Right kidney (tissue), 1 donor: ENCODE results near the gene PATJ.
"Not testable (repeated sequence)": the region's sequence is repeated elsewhere in the genome, so short reads cannot be mapped to it uniquely, and the experiment has no call there.

Source experiments
- DNase-seq: peaks from one replicate; pipeline ENCODE4 v3.0.0-alpha.2; 2016

The PATJ gene

DNA sequence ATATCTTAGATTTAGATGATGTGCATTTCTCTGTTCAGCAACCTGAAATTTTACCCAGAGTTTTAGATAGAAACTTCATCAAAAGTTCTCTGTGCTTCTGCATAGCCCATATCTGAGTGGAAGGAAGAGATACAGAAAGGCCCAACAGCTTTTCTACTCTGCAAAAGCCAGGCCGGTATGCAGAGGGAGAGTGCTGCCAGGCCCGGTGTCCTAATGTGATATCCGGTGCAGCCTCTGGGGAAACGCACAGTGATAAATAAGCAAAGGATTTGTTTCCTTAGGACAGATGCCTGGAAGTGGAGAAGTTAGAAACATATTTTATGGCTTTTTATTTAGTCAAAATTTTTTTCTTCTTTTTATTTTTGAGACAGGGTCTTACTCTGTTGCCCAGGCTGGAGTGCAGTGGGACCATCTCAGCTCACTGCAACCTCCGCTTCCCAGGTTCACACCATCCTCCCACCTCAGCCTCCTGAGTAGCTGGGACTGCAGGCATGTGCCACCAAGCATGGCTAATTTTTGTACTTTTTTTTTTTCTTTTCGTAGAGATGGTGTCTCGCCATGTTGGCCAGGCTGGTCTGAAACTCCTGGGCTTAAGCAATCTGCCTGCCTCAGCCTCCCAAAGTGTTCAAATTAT, 145.8 kb downstream of the PATJ start:
- DNase-seq: no peak

DNA sequence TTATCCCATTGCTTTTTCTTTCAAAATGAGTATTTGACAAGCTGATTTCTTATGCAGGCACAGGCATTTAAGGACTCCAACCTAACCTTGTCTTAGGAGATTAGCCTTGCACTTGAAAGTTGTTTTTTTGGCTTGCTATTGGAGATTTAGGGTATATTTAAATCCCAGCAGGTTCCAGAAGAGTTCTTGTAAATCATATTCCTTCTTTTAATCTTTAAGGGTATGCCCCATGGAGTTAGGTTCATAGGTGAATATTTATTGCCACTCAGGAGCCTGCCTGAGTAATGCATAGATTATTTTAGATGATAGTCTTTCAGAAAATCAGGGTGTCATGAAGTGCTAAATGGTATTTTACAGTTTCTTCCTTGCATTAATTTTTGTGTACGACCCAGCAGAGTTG, 146.5 kb downstream of the PATJ start:
- no peak for DNase-seq

DNA sequence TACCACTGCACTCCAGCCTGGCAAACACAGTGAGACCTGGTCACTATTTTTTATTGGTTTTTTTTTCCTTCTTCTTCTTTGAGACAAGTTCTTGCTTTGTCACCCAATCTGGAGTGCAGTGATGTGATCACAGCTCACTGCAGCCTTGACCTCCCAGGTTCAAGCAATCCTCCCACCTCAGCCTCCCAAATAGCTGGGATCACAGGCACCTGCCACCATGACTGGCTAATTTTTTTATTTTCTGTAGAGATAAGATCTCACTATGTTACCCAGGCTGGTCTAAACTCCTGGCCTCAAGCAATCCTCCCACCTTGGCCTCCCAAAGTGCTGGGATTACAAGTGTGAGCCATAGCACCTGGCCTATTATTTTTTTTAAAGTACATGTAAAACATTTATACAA, 148.2 kb downstream of the PATJ start:
- DNase-seq: not testable (repeated sequence)

DNA sequence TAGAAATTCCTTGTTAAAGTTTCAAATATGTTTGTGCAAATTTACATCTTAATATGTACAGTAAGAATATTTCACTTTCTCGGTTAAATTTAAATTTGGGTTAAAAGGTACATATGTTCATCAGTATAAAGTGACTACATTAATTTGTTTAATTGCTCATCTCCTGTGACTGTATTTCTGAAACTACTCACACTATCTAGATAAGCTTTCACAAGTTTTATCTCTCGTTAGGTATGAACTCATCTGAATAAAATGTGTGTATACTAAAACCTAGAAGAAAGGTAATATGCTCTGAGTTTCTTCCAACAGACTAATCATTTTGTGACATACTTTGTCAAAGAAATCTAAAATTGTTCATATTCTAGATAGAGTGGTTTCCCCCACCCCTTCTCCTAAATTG, 150.7 kb downstream of the PATJ start:
- DNase-seq: no peak

DNA sequence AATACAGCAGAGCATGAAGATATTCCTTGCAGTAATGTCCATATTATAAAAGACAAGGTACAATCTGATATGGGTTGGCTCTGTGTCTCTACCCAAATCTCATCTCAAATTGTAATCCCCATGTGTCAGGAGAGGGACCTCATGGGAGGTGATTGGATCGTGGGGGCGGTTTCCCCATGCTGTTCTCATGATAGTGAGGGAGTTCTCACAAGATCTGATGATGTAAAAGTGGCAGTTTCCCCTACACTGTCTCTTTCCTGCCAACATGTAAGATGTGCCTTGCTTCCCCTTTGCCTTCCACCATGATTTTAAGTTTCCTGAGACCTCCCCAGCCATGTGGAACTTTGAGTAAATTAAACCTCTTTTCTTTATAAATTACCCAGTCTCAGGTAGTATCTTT, 152.0 kb downstream of the PATJ start:
- DNase-seq: not testable (repeated sequence)

DNA sequence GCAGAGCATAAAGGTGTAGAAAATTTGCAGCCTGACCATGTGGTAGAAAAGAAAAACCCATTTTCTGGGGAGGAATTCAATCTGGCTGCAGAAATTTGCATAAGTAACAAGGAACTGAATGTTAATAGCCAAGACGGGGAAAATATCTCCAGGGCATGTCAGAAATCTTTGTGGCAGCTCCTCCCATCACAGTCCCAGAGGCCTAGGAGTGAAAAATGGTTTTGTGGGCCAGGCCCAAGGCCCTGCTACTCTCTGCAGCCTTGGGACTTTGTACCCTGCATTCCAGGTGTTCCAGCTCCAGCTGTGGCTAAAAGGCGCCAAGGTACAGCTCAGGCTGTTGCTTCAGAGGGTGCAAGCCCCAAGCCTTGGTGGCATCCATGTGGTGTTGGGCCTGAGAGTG, 152.9 kb downstream of the PATJ start:
- DNase-seq: no peak

DNA sequence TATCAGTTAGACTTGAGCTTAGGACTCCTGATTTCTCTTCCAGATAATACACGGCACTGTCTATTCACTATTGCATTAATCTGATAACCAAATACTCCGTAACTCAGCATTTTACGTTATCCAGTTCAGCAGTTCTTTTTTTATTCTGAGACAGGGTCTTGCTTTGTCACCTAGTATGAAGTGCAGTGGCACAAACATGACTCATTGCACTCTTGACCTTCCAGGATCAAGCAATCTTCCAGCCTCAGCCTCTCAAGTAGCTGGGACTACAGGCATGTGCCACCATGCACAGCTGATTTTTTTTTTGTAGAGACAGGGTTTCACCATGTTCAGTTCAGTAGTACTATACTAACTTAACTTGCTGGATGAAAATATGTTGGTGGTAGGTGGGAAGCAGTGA, 156.4 kb downstream of the PATJ start:
- DNase-seq: no peak

DNA sequence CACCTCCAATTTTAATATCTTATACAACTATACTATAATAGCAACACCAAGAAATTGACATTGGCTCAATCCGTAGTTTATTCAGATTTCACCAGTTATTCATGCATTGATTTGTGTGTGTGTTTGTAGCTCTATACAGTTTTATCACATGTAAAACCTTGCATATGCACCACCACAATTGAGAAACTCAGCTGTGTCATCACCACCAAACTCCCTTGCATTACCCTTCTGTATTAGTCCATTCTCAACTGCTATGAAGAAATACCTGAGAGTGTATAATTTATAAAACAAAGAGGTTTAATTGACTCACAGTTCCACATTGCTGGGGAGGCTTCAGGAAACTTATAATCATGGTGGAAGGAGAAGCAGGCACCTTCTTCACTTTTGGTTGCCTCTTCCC, 162.1 kb downstream of the PATJ start:
- no peak for DNase-seq

DNA sequence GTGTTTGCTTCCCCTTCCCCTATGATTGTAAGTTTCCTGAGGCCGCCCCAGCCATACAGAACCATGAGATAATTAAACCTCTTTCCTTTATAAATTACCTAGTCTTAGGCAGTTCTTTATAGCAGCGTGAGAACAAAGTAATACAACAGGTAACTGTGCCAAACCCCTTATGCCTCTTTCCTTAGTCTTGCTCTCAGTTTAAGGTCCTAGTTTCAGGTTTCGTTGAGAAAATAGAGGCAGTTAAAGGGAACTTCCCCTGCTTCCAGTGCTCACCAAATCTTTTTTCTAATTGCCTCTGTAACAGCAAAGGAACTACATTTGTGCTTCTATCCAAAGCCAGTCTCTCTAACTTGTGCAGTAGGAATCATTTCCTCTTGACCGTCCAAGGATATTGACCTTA, 164.8 kb downstream of the PATJ start:
- DNase-seq: no peak

DNA sequence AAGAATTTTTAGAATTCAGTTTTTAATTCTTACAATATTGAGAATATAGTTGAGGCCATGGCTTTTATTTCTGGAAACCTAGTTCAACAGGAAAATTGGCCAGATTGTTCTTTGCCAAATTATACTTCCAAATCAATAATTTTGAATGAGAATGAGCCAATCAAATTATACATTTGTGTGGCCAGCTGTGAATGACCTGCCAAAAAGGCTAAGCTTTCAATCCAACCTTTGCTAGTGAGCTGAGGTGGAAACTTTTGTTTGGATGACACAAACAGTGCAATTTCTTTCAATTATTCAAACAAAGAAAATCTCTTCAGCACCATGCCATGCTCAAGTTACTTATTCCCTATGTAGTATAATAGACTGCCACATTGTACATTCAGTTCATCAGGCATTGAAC, 167.8 kb downstream of the PATJ start:
- no peak for DNase-seq

DNA sequence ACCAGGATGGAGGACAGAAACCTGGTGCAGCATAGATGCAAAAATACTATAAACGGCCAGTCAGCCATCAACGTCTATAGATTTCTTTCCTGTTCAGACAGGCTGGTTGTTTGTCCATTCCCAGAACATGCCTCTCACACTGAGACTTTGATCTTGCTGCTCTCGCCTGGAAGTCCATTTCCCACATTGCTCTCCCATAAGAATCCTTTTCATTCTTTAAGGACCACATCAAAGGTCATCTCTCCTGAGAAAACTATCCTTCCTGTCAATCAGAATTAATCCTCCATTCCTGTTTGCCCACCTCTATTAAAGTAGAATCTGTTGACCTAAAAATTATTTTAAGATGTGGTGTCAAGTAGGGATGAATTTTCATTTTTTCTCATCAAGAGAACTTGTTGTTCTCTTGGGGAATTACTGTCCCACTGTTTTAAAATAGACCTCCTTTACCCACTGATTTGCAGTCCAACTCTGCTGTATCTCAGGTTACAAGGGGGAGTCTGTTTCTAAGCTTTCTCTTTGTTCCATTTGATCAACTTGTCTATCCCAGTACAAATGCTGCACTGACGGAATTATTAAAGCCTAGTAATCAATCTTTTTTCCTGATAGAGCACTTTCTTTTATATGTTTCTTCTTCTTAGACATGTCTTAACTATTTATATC, 172.7 kb downstream of the PATJ start:
- no peak for DNase-seq

DNA sequence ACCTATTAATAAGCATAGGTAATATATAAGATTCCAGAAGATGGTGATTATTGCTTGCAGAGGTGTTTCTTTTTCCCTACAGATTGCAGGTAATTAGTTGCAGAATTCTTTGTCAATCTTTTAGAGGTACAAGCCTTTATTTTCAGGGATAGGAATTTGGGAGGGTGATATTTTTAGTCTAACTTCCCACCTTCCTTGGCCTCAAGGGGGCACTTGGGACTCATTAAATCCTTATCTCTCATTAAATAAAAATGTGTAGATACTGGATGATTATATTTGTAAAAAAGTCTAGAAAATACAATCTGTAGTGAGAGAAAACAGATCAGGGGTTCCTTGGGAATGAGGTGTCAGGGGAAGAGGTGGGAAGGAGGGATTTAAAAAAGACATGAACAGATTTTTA, 179.2 kb downstream of the PATJ start:
- DNase-seq: no peak

DNA sequence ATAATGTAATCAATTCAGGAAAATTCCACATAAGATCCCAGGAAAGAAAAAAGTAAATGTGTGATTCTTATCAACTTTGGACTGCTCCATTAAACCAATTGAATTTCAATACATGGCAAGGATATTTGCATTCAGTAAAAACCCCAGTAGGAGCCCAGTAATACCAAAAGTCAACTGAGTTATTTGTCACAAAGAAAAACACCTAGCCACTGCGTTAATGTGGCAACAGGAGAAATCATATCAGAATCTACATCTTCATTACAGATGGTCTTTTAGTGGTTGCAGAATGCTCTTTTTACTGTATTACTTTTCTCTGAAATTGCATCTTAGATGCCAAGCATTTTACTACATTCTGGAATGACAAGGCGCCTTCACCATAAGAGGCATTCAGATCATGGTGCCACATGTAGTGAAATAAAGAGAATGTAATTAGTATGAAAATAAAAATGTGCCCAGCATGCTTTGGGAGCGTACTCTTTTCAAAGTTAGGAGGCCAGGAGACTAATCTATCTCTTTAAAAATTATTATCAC, 180.7 kb downstream of the PATJ start:
- no peak for DNase-seq

DNA sequence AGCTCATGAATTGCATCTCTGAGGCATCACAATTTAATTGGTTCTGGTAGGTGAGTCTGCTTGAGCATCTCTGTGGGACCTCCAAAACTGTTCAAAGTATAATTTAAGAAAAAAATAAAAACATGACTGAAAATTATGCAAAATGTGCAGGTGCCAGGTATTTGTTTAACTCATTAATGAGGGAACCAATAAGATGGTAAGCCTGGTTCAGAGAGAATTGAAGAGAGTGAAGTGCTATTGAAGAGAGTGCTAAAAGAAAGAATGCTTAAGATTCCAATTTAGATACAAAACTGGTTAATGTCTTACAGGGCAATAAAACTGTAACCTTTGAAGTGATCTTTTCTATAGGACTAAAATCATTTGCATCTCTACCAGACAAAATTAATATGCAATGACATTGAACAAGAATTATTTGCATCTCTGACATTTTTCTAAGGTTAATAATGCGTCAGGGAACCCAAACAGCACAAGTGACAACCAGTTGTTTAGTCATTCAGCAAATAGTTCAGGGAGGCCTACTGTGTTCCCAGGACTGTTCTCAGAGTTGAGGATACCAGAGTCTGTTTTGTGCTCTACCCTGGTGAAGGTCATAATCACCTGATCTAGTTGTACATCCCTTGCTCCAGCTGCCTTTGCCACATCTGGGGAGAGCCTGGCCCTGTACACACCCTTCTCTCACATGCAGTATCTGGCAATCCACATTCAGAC, 183.5 kb downstream of the PATJ start:
- DNase-seq: no peak

DNA sequence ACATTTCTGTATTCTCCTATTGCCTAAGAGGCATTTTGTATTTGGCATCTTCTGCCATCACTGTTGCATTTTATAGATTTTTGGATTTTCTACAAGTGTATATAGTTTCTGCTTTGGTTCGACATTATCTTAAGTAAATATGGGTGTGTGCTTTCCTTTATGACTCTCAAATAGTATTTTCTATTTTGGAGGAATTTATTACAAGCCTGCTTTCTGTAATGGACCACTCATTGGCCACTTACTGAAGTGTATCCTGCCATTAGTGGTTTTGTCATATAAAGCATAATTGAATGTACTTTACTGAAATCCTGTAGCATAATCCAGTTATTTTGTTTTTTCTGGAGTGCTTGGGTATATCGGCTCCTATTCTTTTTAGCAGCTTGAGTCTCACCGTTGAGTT, 184.3 kb downstream of the PATJ start:
- no peak for DNase-seq

DNA sequence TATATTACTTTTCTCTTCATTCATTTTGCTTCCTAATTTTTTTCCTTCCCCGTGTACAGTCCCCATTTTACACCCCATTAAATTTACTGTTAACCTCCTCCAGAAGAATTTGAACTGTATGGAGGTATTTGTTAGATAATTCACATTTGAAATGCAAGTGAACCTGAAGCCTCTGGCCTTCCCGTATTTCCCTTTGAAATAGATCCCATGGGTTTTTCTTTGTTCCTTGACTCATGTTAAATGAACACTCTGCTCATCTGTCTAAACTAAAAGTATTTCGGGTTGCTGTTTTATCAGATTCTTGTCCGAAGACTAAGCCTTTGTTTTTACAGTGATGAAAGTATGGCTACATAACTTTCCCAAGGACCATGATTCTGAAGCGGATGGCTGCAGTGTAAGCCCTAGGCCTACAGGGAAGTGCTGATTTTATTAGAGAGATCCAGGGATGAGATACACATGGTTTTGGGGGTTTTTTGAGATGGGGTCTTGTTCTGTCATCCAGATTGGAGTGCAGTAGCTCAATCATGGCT, 187.9 kb downstream of the PATJ start:
- no peak for DNase-seq

DNA sequence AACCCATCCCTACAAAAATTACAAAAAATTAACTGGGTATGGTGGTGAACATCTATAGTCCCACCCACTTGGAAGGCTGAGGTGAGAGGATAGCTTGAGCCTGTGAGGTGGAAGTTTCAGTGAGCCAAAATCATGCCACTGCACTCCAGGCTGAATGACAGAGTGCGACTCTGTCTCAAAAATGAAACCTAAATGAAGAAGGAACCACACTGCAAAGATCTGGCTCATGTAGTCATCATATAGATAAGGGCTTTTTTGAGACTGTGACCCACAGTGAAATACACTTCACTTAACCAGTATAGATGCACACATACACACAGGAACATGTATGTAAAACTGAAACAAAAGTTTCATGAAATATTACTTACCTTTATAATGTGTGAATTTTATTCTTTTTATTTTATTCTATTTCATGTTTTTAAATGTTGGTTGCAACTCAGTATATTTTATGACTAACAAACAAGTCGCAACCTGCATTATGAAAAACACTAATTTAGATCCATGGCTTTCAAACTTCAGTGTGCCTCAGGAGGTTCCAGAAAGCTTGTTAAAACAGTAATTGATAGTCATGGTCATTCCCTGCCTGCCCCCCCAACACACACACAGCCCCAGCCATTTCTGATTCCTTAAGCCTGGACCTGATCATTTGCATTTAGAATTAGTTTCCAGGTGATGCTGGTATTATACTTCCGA, 189.5 kb downstream of the PATJ start:
- DNase-seq: no peak

DNA sequence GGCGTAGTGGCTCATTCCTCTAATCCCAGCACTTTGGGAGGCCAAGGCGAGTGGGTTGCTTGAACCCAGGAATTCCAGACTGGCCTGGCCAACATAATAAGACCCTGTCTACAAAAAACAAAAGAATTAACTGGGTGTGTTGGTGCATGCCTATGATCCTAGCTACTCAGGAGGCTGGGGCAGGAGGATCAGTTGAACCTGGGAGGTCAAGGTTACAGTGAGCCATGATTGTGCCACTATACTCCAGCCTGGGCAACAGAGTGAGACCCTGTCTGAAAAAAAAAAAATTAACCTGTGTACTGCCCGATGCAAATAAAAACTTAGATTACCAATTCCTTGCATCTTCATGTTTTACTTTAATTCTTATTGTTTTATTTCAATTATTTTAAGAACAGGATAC, 193.2 kb downstream of the PATJ start:
- DNase-seq: no peak

DNA sequence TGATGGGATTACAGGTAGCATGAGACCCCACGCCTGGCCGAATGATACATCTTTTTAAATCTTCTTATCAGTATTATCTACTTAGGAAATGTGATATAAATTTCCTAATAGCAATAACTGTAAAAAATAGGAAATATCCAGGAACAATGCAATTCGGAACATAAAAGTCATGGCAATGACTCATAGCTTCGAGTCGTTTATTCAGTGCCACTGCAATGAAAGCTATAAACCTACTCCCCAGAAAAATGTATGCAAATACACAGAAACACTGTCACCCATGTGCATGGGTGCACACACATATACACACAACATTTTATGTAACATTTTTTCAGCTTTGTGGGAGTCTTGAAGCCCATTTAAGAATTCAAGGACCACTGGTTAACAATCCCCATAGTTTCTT, 194.6 kb downstream of the PATJ start:
- no peak for DNase-seq

DNA sequence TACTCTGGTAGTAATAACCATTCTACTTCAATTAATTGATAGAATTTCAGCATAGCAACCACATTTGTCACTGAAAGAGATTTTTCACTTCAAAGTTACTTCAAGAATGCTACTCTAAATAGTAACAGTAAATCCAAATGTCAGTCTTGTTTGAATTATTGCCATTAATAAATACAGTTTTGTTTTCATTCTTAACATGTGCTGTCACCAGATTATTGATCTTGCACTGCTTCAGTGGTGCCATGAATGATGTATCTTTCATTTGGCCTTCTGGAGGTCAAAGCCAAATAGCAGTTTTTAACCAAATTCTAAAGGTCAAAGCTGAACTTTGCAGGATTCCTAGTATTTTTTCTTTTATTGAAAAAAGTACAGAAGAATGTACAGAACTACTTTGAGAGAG, 199.5 kb downstream of the PATJ start:
- DNase-seq: no peak

DNA sequence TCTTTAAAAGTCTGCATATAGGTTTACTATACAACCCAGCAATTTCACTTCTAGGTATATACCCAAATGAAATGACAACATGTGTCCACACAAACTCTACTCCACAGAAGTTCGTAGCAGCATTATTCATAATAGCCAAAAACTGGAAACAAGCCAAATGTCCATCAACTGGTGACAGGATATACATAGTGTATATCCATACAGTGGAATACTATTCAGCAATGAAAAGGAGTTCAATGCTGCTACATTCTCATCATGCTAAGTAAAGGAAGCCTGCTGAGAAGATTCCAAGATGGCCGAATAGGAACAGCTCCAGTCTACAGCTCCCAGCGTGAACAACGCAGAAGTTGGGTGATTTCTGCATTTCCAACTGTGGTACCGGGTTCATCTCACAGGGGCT, 200.6 kb downstream of the PATJ start:
- DNase-seq: no peak

DNA sequence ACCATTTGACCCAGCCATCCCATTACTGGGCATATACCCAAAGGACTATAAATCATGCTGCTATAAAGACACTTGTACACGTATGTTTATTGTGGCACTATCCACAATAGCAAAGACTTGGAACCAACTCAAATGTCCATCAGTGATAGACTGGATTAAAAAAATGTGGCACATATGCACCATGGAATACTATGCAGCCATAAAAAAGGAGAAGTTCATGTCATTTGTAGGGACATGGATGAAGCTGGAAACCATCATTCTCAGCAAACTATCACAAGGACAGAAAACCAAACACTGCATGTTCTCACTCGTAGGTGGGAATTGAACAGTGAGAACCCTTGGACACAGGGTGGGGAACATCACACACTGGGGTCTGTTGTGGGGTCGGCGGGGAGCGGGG, 206.4 kb downstream of the PATJ start:
- not testable (repeated sequence) for DNase-seq

DNA sequence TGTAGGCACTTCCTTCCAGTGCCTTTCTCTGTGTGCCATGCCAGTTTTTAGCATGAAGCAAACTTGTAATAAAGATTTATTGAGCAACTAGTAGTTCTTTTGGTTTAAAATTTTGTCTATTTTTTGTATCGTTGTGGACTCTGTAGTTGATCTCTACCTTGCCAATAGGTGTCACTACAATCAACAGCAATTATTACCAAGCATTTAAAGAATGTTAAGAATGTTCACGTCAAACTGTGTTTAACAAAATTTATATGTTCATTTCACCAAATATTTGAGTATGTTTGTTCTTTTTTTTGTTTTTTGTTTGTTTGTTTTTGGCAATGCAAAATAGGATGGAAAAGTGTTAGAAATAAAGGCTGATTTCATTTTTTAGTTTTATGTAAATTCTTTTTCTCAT, 208.1 kb downstream of the PATJ start:
- no peak for DNase-seq
